WTC11 (cell line): ENCODE results near the gene ULK4.

Source experiments
- ELF4 ChIP-seq: sonication (generic); formaldehyde crosslinking; IDR thresholded peaks from 2 replicates; pipeline ENCODE4 v1.8.1; 2022; ENCODE audit warnings: low read depth, mild to moderate bottlenecking, moderate library complexity, missing genetic modification reagents
- HMGA2 ChIP-seq: fragments of 250-450 bp; sonication (Bioruptor Pico); IDR thresholded peaks from 2 replicates; pipeline ENCODE4 v1.4.0; 2021; ENCODE audit warnings: mild to moderate bottlenecking, moderate library complexity
- TF ChIP-seq, protein P1 (sequence below): fragments of 200-600 bp; IDR thresholded peaks from 2 replicates; pipeline ENCODE4 v1.8.0; 2022; ENCODE audit warnings: antibody characterized with exemption

DNA sequence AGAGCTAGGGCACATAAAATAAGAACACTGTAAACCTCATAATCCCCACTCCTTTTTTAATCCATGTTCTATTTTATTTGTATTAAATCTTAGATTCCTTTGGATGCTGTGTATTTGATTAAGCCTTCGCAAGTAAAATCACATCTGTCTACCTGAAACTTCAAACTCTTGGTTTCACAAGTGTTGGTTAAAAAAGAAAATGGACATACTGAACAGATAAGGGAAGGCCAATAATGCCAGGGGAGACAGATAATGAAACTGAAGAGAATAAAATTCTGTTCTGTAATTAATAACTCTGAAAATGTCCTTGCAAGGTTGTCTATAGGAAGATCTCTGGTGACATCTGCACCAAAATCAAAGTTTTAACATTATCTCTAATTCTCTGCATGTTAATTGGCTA is 114.2 kb downstream of the ULK4 start:
- TF ChIP-seq ELF4 = no peak
- TF ChIP-seq, protein P1, sequence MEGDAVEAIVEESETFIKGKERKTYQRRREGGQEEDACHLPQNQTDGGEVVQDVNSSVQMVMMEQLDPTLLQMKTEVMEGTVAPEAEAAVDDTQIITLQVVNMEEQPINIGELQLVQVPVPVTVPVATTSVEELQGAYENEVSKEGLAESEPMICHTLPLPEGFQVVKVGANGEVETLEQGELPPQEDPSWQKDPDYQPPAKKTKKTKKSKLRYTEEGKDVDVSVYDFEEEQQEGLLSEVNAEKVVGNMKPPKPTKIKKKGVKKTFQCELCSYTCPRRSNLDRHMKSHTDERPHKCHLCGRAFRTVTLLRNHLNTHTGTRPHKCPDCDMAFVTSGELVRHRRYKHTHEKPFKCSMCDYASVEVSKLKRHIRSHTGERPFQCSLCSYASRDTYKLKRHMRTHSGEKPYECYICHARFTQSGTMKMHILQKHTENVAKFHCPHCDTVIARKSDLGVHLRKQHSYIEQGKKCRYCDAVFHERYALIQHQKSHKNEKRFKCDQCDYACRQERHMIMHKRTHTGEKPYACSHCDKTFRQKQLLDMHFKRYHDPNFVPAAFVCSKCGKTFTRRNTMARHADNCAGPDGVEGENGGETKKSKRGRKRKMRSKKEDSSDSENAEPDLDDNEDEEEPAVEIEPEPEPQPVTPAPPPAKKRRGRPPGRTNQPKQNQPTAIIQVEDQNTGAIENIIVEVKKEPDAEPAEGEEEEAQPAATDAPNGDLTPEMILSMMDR = no peak
- no peak for TF ChIP-seq HMGA2 (CRISPR knock-in tag)
